Natural killer cell (primary cell): ENCODE measurements around the gene WDR45. TPM values are rescaled to one million over a fixed set of nuclear protein-coding genes. Genes with fewer than 3 reads are reported as not detected.

Experiments used
- ATAC-seq, 3 donors: fragments of 150-1000 bp in 2 of 3; fragments of 200-7000 bp in 1 of 3; cut with Tn5 transposase; 1 replicate in 1 of 3; 2 replicates in 2 of 3; pipeline ENCODE4 v1.10.0; 2021; ENCODE audit warnings: mild to moderate bottlenecking in 2 of 3, moderate library complexity in 2 of 3
- DNase-seq, 2 donors: peaks; one replicate each; pipeline versions ENCODE4 v3.0.0 to v3.0.0-alpha.2; 2013 to 2021; ENCODE audit warnings: mixed read lengths in 1 of 2
- H3K27ac ChIP-seq: one replicate; pipeline ENCODE4 v1.5.1; 2013; ENCODE audit warnings: mild to moderate bottlenecking, low read length
- H3K27me3 ChIP-seq: one replicate; pipeline ENCODE4 v1.6.1; 2013; ENCODE audit warnings: low read length; ENCODE audit not compliant: control insufficient read depth, insufficient read depth
- H3K36me3 ChIP-seq: one replicate; pipeline ENCODE4 v1.6.1; 2013; ENCODE audit warnings: low read length; ENCODE audit not compliant: control insufficient read depth, insufficient read depth
- H3K4me1 ChIP-seq: one replicate; pipeline ENCODE4 v1.6.1; 2013; ENCODE audit warnings: low read length; ENCODE audit not compliant: control insufficient read depth, insufficient read depth
- H3K4me3 ChIP-seq: one replicate; pipeline ENCODE4 v1.5.1; 2013; ENCODE audit warnings: low read length
- H3K9me3 ChIP-seq: one replicate; pipeline ENCODE4 v1.6.1; 2013; ENCODE audit warnings: low read length; ENCODE audit not compliant: control insufficient read depth, insufficient read depth
- H3K27ac Mint-ChIP-seq, 2 donors: one replicate each; pipeline ENCODE4 v1.8.0; 2022; ENCODE audit warnings: mild to moderate bottlenecking in 2 of 2, mixed read lengths in 2 of 2, moderate library complexity in 1 of 2
- H3K27me3 Mint-ChIP-seq, 2 donors: one replicate each; pipeline ENCODE4 v1.8.0; 2022; ENCODE audit warnings: low read depth in 2 of 2, mixed read lengths in 2 of 2
- H3K36me3 Mint-ChIP-seq: one replicate; pipeline ENCODE4 v1.8.0; 2022; ENCODE audit warnings: mixed read lengths
- H3K4me1 Mint-ChIP-seq, 2 donors: one replicate each; pipeline ENCODE4 v1.8.0; 2022; ENCODE audit warnings: mixed read lengths in 2 of 2
- H3K4me3 Mint-ChIP-seq: one replicate; pipeline ENCODE4 v1.8.0; 2022; ENCODE audit warnings: mild to moderate bottlenecking, moderate library complexity, mixed read lengths
- H3K9me3 Mint-ChIP-seq, 2 donors: one replicate each; pipeline ENCODE4 v1.8.0; 2022; ENCODE audit warnings: mixed read lengths in 2 of 2
- WGBS: methylation state at CpG from one replicate; pipeline ENCODE4 v1.1.7; 2013; ENCODE audit warnings: missing lambda C conversion rate; ENCODE audit not compliant: insufficient coverage; 5-methylcytosine and 5-hydroxymethylcytosine counted together
- intact Hi-C: fragments of 100-400 bp; cut with micrococcal nuclease; formaldehyde crosslinking; loops from one replicate; pipeline ENCODE4 v1.14.2; 2022
- total RNA-seq, 4 donors: library from RNA; stranded (reverse); fragments of 120-200 nt in 1 of 4; gene quantifications; one replicate each; pipeline versions ENCODE4 v1.2.3 to v1.2.4, GENCODE V29; 2013 to 2022
- TF ChIP-seq, protein P1 (sequence below): fragments of 200-600 bp; IDR thresholded peaks from one replicate; pipeline ENCODE4 v1.8.0; 2022; ENCODE audit warnings: antibody characterized with exemption

The WDR45 gene
- total RNA-seq, 3 donors from 2014 or later (not counting 1 experiment from before 2014, with no cell fraction given): 116 to 142 (median 134) TPM

DNA sequence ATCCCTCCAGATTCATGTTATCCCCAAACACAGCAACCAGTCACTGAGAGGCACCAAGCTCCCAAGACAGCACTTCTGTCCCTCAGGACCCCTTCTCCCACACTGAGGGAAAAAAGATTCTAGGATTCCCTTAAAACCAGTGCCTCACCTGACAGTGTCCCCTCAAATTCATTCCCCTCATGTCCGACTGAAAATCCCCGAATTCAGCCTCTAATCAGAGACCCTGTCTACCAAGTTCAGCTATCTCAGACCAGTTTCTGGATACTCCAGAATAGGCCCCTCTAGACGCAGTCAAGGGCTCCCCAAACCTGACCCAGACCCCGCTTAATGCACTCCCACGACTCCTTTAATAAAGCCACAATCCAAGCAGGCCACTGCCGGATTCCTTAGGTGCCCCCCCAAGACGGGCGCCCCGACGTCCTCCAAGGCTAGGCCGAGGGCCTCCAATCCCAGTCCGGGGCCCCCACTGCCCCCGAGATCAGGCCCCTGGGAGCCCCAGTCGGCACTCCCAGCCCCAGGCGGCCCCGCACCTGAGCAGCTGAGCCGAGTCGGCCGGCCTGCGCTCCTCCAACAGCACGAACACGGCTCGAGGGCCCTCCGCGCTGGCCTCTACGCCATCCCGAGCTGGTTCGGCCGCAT lies 37.0 kb downstream of the WDR45 start:
- Histone ChIP-seq H3K4me3 (peak overlapping the region; percentile 66), H3K27ac (peak overlapping the region; percentile 94), H3K4me1 (peaks cover 33% of the 10 kb centered on the region), H3K9me3 (no peaks in the 10 kb centered on the region), H3K36me3 (peaks cover 16% of the 10 kb centered on the region), H3K27me3 (no peaks in the 10 kb centered on the region)
- no peaks in the 10 kb centered on the region for H3K9me3 Mint-ChIP-seq
- WGBS: under 1% methylated on average over 29 of the region's 29 CpGs
- peak overlapping the region; percentile 86 for H3K4me3 Mint-ChIP-seq
- H3K4me1 Mint-ChIP-seq: peaks cover 23 to 33% of the 10 kb centered on the region in 2 donors
- ATAC-seq (no peak), DNase-seq (no peak)
- H3K27ac Mint-ChIP-seq: peak overlapping the region; percentile 89 to 92
- H3K36me3 Mint-ChIP-seq: no peaks in the 10 kb centered on the region
- no peaks in the 10 kb centered on the region for H3K27me3 Mint-ChIP-seq
- intact Hi-C loops: loop anchor here (1.0 to 5.0 kb wide), 3 partner anchors 40 to 125 kb away; partner anchors contain the start of genes GRIPAP1 and PIM2
- TF ChIP-seq, protein P1, sequence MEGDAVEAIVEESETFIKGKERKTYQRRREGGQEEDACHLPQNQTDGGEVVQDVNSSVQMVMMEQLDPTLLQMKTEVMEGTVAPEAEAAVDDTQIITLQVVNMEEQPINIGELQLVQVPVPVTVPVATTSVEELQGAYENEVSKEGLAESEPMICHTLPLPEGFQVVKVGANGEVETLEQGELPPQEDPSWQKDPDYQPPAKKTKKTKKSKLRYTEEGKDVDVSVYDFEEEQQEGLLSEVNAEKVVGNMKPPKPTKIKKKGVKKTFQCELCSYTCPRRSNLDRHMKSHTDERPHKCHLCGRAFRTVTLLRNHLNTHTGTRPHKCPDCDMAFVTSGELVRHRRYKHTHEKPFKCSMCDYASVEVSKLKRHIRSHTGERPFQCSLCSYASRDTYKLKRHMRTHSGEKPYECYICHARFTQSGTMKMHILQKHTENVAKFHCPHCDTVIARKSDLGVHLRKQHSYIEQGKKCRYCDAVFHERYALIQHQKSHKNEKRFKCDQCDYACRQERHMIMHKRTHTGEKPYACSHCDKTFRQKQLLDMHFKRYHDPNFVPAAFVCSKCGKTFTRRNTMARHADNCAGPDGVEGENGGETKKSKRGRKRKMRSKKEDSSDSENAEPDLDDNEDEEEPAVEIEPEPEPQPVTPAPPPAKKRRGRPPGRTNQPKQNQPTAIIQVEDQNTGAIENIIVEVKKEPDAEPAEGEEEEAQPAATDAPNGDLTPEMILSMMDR: no peak

DNA sequence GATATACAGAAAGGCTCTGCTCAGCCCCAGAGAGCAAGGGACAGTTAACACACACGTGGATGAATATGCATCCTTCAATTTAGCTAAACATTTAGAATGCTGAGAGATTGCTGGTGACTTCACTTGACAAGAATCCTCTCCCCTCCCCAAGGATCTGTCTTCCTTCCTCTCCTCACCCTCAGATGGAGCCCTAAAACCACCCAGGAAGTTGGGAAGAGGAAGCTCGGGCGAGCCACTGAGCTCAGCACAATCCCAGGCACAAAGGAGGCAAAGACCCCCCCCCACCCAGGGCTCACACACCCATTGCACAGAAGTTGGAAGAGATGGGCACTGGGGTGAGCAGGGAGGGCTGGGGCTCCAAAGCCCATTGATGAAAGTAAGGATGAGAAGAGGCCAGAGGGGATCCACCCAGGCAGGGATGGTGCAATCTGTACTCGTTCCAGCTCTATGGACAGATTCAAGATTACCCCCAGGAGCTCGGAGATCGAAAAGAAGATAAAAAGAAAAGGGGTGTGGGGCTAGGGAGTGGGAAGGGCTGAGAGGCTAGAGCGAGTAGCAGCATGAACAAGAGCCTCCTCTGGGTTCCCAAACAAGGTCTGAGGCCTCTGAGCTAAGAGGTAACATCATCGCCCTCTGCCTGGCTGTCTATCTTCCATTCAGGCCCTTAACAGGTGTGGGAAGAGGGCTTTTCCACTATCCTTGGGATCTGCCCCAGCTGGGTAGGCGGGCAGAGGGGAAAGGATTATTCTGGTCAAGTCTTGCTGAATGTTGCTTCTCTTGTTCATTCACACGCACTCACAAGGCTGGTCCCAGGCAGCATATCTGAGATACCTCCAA lies 37.7 kb downstream of the WDR45 start:
- peak overlapping the region; percentile 86 for H3K4me3 Mint-ChIP-seq
- H3K36me3 ChIP-seq: peaks cover 17% of the 10 kb centered on the region
- ATAC-seq: no peak
- H3K27me3 Mint-ChIP-seq: no peaks in the 10 kb centered on the region
- no peaks in the 10 kb centered on the region for H3K9me3 ChIP-seq
- peak overlapping the region; percentile 89 to 92 for H3K27ac Mint-ChIP-seq
- DNase-seq: peak in 1 of 2 donors; percentile 28
- WGBS: 32% methylated on average over 4 of the region's 10 CpGs
- H3K36me3 Mint-ChIP-seq: no peaks in the 10 kb centered on the region
- H3K4me1 ChIP-seq: peaks cover 33% of the 10 kb centered on the region
- no peaks in the 10 kb centered on the region for H3K9me3 Mint-ChIP-seq
- TF ChIP-seq, protein P1: no peak
- H3K4me3 ChIP-seq: peak overlapping the region; percentile 66
- H3K4me1 Mint-ChIP-seq: peaks cover 23 to 33% of the 10 kb centered on the region in 2 donors
- H3K27ac ChIP-seq: peak overlapping the region; percentile 94
- H3K27me3 ChIP-seq: no peaks in the 10 kb centered on the region
- intact Hi-C loops: loop anchor here (2.0 to 5.0 kb wide), 2 partner anchors 39 to 125 kb away; partner anchors contain the start of genes GRIPAP1 and PIM2

DNA sequence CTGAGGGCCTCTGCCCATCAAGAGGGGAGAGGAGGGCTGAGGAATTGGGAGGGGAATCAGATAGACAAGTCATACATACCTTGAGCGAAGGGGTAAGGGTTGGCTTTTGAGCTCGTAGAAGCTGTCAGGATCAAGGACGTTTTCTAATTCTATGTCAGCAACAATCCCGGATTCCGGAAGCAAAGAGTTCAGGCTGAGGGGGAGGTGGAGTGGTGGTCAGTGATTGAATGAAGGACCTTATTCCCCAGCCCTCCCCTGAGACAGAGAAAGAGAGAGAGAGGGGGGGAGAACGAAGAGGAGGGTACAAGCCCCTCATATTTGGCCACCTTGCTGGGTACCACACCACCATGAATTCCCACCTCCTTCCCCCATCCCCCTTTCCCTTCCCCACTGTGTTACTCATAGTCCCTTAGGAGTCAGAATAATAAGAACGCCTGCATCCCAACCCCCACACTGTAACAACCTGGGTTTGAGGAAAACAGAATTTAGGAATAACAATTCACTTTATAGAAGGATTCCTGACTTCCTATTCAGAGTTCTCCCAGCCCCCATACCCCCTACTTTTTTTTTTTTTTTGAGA lies 39.2 kb downstream of the WDR45 start:
- DNase-seq: no peak
- Histone ChIP-seq H3K4me1 (peaks cover 33% of the 10 kb centered on the region), H3K36me3 (peaks cover 17% of the 10 kb centered on the region), H3K27ac (peak overlapping the region; percentile 57), H3K9me3 (no peaks in the 10 kb centered on the region), H3K27me3 (no peaks in the 10 kb centered on the region), H3K4me3 (no peak overlapping the region)
- Mint-ChIP-seq H3K27ac (peak overlapping the region; percentile 81 to 92), H3K4me1 (peaks cover 23 to 33% of the 10 kb centered on the region in 2 donors), H3K36me3 (no peaks in the 10 kb centered on the region), H3K4me3 (no peak overlapping the region), H3K27me3 (no peaks in the 10 kb centered on the region), H3K9me3 (no peaks in the 10 kb centered on the region)
- TF ChIP-seq, protein P1: no peak
- 88% methylated on average over 5 of the region's 7 CpGs for WGBS
- intact Hi-C loops: loop anchor here (5.0 kb wide), 1 partner anchor 123 kb away; the partner anchor contains the start of gene PIM2
- no peak for ATAC-seq
